Measurements from ENCODE around the gene SSBP2. TPM values are rescaled to one million over a fixed set of nuclear protein-coding genes. Genes with fewer than 3 reads are reported as not detected.

Gene SSBP2
- total and polyA plus RNA-seq, 8 donors, result 0.87 to 86.2 (median 24.6) TPM

DNA sequence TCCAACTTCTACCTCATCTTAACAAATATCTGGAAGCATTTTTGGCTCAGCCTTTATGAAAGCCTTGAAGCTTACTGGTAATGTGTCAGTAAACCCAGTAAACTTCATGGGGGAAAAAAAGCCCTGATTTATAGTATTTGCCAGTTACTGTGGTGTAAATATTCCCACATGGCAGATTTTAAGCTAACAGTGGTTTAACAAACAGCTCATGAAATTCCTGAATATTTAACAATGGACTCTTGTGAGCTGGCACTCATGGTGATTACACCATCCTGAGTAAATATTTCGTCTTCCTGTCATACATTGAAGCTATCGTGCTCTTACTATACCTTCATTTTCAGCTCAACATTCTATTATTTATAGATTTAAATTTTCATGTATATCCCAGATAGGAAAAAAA is 300.0 kb downstream of the SSBP2 start:
- H3K27me3 ChIP-seq, result no peaks in the 10 kb centered on the region
- H3K4me1 ChIP-seq, result no peaks in the 10 kb centered on the region
- H3K27ac ChIP-seq, result no peak overlapping the region
- TF ChIP-seq EP300 (IDR thresholded peaks at IDR 0.05) (no peak), POLR2A (IDR thresholded peaks at IDR 0.05) (no peak), POLR2AphosphoS5 (IDR thresholded peaks at IDR 0.05) (no peak)
- TF ChIP-seq, protein P1, sequence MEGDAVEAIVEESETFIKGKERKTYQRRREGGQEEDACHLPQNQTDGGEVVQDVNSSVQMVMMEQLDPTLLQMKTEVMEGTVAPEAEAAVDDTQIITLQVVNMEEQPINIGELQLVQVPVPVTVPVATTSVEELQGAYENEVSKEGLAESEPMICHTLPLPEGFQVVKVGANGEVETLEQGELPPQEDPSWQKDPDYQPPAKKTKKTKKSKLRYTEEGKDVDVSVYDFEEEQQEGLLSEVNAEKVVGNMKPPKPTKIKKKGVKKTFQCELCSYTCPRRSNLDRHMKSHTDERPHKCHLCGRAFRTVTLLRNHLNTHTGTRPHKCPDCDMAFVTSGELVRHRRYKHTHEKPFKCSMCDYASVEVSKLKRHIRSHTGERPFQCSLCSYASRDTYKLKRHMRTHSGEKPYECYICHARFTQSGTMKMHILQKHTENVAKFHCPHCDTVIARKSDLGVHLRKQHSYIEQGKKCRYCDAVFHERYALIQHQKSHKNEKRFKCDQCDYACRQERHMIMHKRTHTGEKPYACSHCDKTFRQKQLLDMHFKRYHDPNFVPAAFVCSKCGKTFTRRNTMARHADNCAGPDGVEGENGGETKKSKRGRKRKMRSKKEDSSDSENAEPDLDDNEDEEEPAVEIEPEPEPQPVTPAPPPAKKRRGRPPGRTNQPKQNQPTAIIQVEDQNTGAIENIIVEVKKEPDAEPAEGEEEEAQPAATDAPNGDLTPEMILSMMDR (IDR thresholded peaks at IDR 0.05), result no peak
- WGBS, 5 donors, result 41 to 80% (median 60%) methylated on average over 2 of the region's 2 CpGs
- no peak for DNase-seq
- H3K36me3 ChIP-seq, result peaks cover 0 to 20% (median 7%) of the 10 kb centered on the region in 4 donors
- no peak overlapping the region for H3K4me3 ChIP-seq
- intact Hi-C loops (cut with DNase I; ENCODE audit: low total_unique reads), result no loop called here
- H3K9me3 ChIP-seq, result no peaks in the 10 kb centered on the region

DNA sequence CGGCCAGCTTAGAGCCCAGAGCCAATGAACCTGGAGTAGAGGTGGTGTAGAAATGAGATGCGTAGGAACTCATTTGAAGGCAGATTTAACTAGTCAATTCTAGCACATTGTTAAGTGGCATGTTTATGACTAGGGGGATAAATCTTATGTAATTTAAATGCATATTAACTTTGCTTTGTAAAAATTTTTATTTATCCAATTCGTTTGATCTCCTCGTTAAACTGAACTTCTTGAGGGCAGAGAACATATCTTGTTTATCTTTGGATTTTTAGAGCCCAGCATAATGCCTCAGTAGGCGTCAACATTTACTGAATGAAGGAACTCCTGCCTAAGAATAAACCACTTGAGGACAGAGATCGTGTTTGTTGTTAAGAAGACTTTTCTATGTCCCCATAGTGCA is 315.9 kb downstream of the SSBP2 start:
- Histone ChIP-seq H3K27ac (no peak overlapping the region), H3K27me3 (no peaks in the 10 kb centered on the region), H3K4me1 (no peaks in the 10 kb centered on the region), H3K36me3 (peaks cover 0 to 17% (median 0%) of the 10 kb centered on the region in 4 donors), H3K9me3 (no peaks in the 10 kb centered on the region), H3K4me3 (no peak overlapping the region)
- intact Hi-C loops (cut with DNase I; ENCODE audit: low total_unique reads), result no loop called here
- 72 to 82% (median 78%) methylated on average over 6 of the region's 6 CpGs for WGBS, 5 donors
- TF ChIP-seq, protein P1 (IDR thresholded peaks at IDR 0.05), result no peak
- TF ChIP-seq EP300 (IDR thresholded peaks at IDR 0.05), result no peak
- DNase-seq, result no peak

- intact Hi-C loops (cut with DNase I; ENCODE audit: low total_unique reads), result loop anchor here (5.0 kb wide), 1 partner anchor 737 kb away; no protein-coding TSS in a partner anchor
- no peak overlapping the region for H3K27ac ChIP-seq
- no peak for TF ChIP-seq POLR2A (IDR thresholded peaks at IDR 0.05)
- TF ChIP-seq POLR2AphosphoS5 (IDR thresholded peaks at IDR 0.05), result no peak
- TF ChIP-seq, protein P1 (IDR thresholded peaks at IDR 0.05), result no peak
- TF ChIP-seq EP300 (IDR thresholded peaks at IDR 0.05), result no peak
- no peaks in the 10 kb centered on the region for H3K27me3 ChIP-seq
- peaks cover 0 to 7% (median 0%) of the 10 kb centered on the region in 4 donors for H3K36me3 ChIP-seq
- no peak for DNase-seq
- no peak overlapping the region for H3K4me3 ChIP-seq
- H3K9me3 ChIP-seq, result no peaks in the 10 kb centered on the region
- peaks cover 0 to 28% (median 8%) of the 10 kb centered on the region in 4 donors for H3K4me1 ChIP-seq
These were observed 320.9 kb downstream of the SSBP2 start for GRCh38 chr5:81429985-81430384.

DNA sequence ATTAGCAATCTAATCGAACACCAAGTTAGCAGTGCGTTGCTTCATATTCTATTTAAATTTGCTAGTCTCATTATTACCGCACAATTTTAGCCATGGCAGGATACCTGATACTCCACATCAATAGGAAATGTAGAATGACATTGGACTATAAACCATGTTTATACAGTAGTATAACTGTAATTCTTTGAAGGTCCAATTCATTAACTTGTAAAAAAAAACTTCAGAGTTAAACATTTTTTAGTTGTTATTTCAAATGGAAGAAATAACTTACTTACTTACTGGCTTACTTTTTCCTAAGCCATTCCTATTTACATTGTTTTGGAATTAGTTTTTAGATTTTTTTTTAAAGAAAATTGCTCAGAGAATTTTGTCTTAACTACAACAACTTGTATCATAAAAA is 321.5 kb downstream of the SSBP2 start:
- DNase-seq, result no peak
- H3K4me3 ChIP-seq, result no peak overlapping the region
- peaks cover 0 to 3% (median 0%) of the 10 kb centered on the region in 4 donors for H3K36me3 ChIP-seq
- no peaks in the 10 kb centered on the region for H3K9me3 ChIP-seq
- peaks cover 0 to 28% (median 8%) of the 10 kb centered on the region in 4 donors for H3K4me1 ChIP-seq
- H3K27me3 ChIP-seq, result no peaks in the 10 kb centered on the region
- H3K27ac ChIP-seq, result no peak overlapping the region
- no peak for TF ChIP-seq EP300 (IDR thresholded peaks at IDR 0.05)
- TF ChIP-seq, protein P1 (IDR thresholded peaks at IDR 0.05), result no peak
- 42 to 73% (median 58%) methylated on average over 3 of the region's 3 CpGs for WGBS, 5 donors
- intact Hi-C loops (cut with DNase I; ENCODE audit: low total_unique reads), result loop anchor here (5.0 kb wide), 1 partner anchor 738 kb away; no protein-coding TSS in a partner anchor

All from stomach (tissue), 9 donors.